Activated CD4-positive, alpha-beta T cell treated with anti-CD3 and anti-CD28 coated beads for 48 hours (primary cell): Measurements from ENCODE around the gene NPRL2.

Experiments
- DNase-seq: peaks from one replicate; pipeline ENCODE4 v3.0.0-alpha.2; 2020

Gene NPRL2

GRCh38 chr3:50350527-50351322 is at the start of gene NPRL2, which contains the start of gene CYB561D2:
NPRL2 (minus strand) TSS chr3:50350775; CDS start chr3:50350652, 123 bp downstream.
CYB561D2 (plus strand) TSS chr3:50350862; CDS start chr3:50351434, 572 bp downstream.
- peak; percentile 99 for DNase-seq

- no peak for DNase-seq
Observed at GRCh38 chr3:50396502-50396901, 45.9 kb upstream of the NPRL2 start.

GRCh38 chr3:50395070-50395860 is 44.7 kb upstream of the NPRL2 start:
- no peak for DNase-seq

- DNase-seq, result no peak
Observed at GRCh38 chr3:50393061-50393460, 42.5 kb upstream of the NPRL2 start.

- DNase-seq, result no peak
Observed at GRCh38 chr3:50392101-50392715, 41.6 kb upstream of the NPRL2 start.

- no peak for DNase-seq
Observed at GRCh38 chr3:50390508-50391224, 40.1 kb upstream of the NPRL2 start.

GRCh38 chr3:50389414-50389767 is 38.8 kb upstream of the NPRL2 start:
- no peak for DNase-seq

GRCh38 chr3:50388720-50389413 is 38.3 kb upstream of the NPRL2 start:
- DNase-seq, result no peak

GRCh38 chr3:50388016-50388719 is 37.6 kb upstream of the NPRL2 start:
- DNase-seq, result no peak

- DNase-seq, result no peak
Observed at GRCh38 chr3:50385754-50386153, 35.2 kb upstream of the NPRL2 start.

GRCh38 chr3:50383750-50384149 is 33.2 kb upstream of the NPRL2 start:
- no peak for DNase-seq

- no peak for DNase-seq
Observed at GRCh38 chr3:50382722-50383121, 32.1 kb upstream of the NPRL2 start.

- no peak for DNase-seq
Observed at GRCh38 chr3:50381383-50381782, 30.8 kb upstream of the NPRL2 start.

- DNase-seq, result no peak
Observed at GRCh38 chr3:50380405-50381085, 30.0 kb upstream of the NPRL2 start.

- no peak for DNase-seq
Observed at GRCh38 chr3:50378757-50379156, 28.2 kb upstream of the NPRL2 start.

GRCh38 chr3:50378024-50378423 is 27.4 kb upstream of the NPRL2 start:
- DNase-seq, result no peak

- no peak for DNase-seq
Observed at GRCh38 chr3:50375258-50375931, 24.8 kb upstream of the NPRL2 start.

GRCh38 chr3:50374363-50375257 is 24.0 kb upstream of the NPRL2 start:
- DNase-seq, result no peak
